Lower leg skin (tissue), 3 donors: ENCODE measurements around the gene SH2D5.

Experiments used
- POLR2A ChIP-seq, 2 donors: fragments of 450-650 bp; IDR thresholded peaks; one replicate each; pipeline ENCODE4 v1.6.1; 2016 to 2017; ENCODE audit warnings: antibody characterized with exemption in 2 of 2, mild to moderate bottlenecking in 1 of 2, moderate library complexity in 1 of 2
- TF ChIP-seq, protein P1 (sequence below), 3 donors: fragments of 450-650 bp; IDR thresholded peaks; one replicate each; pipeline ENCODE4 v1.5.1; 2016; ENCODE audit warnings: antibody characterized with exemption in 3 of 3, mild to moderate bottlenecking in 3 of 3, moderate library complexity in 2 of 3

DNA sequence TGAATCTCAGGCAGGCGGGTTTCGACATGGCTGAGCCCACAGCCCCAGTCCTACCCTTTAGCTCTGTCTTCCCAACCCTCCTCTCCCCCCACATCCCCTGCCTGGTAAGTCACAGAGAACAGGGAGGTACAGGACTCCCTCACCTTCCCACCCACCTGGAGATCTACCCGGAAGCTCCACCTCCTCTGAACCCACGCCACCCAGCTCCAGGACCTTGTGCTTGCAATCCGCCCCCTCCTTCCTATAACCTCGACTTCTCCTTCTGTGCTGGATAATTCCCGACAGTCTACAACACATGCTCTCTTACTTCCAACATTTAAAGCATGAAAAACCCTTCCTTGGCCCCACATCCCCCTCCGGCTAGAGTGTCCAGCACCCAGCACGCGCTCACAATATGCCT lies 37.0 kb downstream of the SH2D5 start:
- TF ChIP-seq, protein P1, sequence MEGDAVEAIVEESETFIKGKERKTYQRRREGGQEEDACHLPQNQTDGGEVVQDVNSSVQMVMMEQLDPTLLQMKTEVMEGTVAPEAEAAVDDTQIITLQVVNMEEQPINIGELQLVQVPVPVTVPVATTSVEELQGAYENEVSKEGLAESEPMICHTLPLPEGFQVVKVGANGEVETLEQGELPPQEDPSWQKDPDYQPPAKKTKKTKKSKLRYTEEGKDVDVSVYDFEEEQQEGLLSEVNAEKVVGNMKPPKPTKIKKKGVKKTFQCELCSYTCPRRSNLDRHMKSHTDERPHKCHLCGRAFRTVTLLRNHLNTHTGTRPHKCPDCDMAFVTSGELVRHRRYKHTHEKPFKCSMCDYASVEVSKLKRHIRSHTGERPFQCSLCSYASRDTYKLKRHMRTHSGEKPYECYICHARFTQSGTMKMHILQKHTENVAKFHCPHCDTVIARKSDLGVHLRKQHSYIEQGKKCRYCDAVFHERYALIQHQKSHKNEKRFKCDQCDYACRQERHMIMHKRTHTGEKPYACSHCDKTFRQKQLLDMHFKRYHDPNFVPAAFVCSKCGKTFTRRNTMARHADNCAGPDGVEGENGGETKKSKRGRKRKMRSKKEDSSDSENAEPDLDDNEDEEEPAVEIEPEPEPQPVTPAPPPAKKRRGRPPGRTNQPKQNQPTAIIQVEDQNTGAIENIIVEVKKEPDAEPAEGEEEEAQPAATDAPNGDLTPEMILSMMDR (IDR thresholded peaks at IDR 0.05), result no peak
- TF ChIP-seq POLR2A (IDR thresholded peaks at IDR 0.05), result no peak
